GM18507 (cell line): ENCODE data around the gene ARMC2.
"Not testable (repeated sequence)": the region's sequence is repeated elsewhere in the genome, so short reads cannot be mapped to it uniquely, and the experiment has no call there.

ENCODE experiments used
- DNase-seq: peaks from one replicate; pipeline ENCODE4 v3.0.0; 2011; ENCODE audit warnings: low read depth; ENCODE audit not compliant: insufficient read length; ENCODE audit errors: extremely low spot score
- FAIRE-seq: peaks from 2 replicates; lab custom pipeline; 2011; peaks lifted over from hg19 to GRCh38; lab: Jason Lieb, UNC

The ARMC2 gene

DNA sequence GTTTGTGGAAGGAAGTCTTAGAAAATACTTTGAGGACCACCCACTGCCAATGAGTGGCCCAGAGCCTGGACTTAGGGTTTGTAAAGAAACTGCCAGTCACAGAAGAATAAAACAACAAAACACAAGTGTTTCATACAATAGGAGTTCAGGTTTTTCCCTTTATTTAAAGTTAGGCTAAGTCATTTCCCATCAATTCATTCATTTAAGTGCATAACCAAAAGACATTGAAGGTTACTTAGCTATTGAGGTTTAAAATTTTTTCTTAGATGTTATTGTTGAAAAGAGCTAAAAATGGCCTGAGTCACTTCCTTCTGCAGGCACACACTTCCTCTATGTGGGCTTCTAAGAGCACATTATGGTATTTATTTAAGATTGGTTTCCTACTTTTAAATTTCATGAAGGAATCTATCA lies 54.2 kb downstream of the ARMC2 start:
- FAIRE-seq (no peak), DNase-seq (no peak)

DNA sequence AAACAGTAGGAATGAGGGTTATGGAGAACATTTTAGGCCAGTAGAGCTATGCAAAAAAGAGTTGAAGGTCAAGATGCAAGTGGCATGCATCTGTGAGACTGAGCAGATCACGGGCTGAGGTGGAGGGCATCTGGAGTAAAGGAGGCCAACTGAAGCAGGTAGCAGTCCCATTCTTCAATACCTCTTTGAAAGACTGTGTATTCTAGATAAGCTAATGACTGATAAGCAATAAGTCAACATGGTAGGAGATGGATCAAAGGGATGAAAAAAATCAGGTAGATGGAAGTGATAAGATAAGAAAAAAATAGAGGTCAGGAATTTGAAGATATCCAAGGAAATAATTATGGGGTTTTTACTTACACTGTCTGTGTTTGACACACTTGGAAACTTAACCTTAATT lies 55.6 kb downstream of the ARMC2 start:
- DNase-seq (no peak), FAIRE-seq (no peak)

DNA sequence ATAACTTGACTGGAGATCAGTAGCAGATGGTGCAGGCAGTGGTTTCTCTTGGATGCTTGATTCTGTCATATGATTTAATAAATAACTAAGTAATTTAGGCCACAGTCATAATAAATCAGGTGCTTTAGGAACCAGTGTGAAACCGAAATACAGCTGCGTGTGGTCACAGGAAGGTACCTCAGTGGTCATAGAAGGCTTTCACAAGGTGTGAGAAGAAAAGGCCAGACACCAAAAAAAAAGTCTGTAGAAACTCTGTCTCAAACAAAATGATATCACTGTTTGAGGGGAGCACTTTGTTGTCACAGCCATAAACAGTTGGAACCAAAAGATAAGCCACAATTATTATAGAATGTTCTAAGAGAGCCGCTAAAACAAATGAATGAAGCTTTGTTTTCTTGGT lies 56.5 kb downstream of the ARMC2 start:
- peak; percentile 28 for DNase-seq
- FAIRE-seq = peak; percentile 83

DNA sequence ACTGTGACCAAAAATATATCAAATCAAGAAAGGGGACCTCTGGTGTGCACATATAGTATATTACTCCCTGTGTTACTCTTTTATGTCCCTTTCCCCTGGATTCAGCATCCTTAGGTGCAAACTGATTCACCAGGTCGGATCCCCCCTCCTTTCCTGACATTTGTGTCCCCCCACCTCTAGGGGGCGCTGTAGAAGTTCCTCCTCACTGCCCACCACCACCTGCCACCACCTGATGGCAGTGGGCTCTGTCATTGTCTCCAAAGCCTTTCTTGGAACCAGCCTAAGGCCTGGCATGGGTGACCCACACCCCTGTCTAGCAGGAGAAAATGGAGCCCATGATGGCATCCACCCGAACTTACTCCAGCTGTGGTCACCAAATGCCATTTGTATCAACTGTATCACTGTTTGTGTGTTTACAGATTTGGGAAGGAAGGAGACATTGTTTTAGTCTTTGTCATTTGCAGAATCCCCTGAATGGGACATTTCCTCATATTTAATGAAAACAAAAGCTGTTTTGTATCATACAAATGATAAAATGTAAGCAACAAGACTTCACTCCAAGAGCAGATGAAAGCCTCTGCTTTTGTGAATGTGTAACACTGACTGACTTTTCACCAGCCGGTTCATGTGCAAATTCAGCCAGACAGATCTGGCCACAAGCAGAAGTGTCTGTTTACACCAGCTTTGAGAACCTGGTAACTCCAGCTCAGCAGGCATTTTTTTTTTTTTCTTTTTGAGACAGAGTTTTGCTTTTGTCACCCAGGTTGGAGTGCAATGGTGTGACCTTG lies 66.2 kb downstream of the ARMC2 start:
- DNase-seq (no peak), FAIRE-seq (no peak)

DNA sequence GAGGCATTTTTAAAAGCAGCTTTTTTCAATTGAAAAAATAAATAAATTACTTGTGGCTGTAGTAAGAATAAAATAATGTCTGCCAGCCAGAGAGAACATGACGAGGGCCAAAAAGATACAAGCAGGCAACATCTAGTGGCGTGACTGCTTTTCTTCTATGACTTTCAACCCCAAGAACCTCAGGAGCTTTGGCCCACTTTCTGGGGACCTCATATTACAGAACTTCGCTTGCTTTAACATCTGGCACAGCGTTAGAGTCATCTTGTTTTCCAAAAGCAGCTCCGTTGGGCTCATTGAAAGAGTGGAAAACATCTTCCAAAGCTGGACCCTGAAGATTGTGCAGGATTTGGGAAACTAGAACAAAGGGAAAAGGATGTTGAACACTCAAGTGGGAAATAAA lies 67.0 kb downstream of the ARMC2 start:
- FAIRE-seq (no peak), DNase-seq (no peak)

DNA sequence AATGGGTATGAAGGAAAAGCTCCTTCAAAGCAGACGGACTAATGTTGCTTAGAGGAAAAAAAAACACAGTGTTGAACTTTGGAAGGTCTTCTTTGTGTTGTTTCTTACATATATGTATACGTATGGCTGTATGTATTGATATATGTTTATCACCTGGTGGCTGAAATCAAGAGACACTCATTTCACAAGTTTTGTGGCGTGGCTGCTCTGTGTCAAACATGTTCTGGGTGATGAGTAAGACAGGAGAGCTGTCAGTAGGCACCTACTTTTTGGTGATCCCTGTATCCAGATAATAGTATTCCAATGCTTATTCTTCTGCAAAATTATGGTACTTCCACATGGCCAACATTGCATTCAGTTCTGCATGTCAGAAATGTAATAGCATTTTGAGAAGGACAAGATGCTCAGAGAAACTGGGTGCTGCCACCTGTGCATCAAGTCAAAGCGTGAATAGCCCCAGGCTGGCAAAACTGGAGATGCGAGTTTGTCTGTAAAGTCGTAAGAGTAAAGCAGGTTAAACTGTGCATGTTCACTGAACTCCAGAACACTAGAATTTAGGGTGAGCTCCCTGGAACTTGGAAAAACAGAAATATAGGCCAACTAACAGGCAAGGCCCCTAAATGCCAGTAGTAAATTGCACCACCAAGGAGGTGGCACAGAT lies 67.9 kb downstream of the ARMC2 start:
- FAIRE-seq (no peak), DNase-seq (no peak)

DNA sequence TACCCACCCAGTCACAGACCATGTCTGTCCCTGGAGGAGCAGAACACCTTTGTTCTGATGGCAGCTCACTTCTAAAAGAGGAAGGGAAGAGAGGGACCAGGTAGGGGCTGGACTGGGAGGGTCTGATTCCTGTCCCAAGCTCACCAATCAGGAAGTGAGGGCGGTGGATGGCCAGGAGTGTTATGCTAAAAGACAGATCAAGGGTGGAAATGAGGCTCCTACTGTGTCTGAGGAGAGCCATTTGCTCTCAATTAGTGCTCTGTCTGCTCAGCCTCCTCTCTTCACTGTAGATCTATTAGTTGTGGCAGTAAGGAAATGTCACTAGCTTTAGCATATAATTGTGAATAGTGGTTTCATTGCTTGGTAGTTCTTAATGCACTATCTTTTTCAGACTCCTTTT lies 72.5 kb downstream of the ARMC2 start:
- no peak for FAIRE-seq

DNA sequence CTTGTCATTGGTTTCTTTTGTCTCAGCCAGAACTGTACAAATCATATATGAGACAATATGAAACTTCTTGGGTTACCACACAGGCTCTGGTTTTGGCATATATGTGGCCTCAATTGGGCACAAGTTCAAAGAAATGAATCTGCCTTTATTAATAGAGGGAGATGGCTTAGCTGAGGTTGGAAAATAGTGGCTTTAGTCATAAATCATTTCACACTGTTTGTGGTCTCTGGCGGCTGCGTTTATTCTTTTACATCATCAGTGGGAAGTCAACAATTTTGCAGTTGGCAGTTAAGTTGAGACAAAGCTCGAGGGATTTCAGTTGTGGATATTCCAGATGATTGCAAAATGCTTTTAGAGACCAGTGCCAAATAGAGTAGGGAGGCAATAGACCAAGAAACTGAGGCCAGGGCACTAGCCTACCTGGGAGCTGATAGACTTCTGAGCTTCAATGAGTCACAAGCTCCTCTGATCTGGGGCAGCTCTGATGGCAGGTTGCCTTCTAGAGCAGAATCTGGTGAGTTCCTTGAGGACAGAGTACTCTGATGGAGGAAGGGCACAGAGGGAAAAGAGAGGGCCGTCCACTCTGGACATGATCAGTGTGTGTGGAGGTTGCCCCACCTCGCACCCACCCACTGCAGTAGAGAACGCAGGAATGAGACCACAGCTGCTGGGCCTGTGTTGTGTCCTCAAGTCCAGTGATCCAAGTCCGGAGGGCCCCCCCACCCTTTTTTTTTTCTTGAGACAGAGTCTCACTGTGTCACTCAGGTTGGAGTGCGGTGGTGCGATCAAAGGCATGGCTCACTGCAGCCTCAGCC lies 73.5 kb downstream of the ARMC2 start:
- no peak for FAIRE-seq
- DNase-seq = no peak

More for the DNA sequence above, 72.5 kb downstream of the ARMC2 start:
- no peak for DNase-seq

DNA sequence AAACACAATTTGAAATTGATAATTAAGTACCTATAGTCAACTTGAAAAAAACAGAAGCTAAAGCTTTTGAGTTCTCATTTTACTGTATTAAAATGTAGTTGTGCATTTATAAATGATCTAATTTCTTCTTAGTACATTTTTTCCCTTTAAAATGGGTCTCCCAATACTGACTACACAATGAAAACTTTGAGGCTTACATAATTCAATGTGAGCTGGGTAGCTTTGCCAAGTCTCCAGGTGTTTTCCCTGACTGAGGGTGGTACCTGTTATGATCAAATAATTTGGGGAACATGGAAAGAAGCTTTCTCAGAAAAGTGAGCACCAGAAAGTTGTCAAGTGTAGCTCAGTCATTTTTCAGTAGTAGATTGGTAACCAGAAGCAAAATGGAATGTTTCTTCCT lies 74.3 kb downstream of the ARMC2 start:
- FAIRE-seq (no peak), DNase-seq (no peak)

DNA sequence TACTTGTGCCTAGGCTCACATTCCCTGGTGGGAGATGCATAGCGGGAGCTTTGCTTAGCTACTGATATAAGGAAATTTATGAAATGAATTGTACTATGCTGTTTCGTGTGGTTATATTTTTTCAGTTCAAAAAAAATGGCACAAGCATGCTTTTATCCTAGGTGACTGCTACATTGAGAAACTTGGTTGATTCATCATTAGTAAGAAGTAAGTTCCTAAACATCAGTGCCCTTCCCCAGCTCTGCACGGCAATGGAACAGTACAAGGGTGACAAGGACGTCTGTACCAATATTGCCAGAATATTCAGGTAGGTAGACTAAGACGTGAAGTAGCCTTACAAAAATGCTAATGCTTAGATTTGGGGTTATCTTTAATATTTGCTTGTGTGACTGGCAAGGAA lies 79.7 kb downstream of the ARMC2 start:
- no peak for FAIRE-seq
- no peak for DNase-seq

DNA sequence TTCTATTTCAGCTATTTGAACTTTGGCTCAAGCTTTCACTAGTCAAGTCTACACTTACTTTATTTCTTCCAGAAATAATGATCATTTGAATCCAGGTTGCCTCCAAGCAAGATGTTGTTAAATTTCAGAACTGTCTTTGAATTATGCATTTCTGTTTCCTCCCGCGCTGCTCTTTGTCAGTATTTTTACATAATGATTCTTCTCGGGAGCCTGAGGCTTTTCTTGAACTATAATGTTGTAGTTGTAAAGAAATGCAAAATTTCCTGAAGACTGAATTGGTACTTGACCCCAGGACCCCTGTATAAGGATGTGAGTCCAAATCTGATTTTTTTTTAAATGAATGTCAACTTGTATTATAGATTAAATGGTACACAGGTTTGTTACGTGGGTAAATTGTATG lies 80.4 kb downstream of the ARMC2 start:
- FAIRE-seq (no peak), DNase-seq (no peak)

DNA sequence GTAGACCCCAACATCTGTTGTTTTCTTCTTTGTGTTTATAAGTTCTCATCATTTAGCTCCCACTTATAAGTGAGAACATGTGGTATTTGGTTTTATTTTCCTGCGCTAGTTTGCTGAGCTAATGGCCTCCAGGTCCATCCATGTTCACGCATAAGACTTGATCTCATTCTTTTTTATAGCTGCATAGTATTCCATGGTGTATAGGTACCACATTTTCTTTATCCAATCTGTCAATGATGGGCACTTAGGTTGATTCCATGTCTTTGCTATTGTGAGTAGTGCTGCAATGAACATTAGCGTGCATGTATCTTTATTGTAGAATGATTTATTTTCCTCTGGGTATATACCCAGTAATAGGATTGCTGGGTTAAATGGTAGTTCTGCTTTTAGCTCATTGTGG lies 82.9 kb downstream of the ARMC2 start:
- DNase-seq, FAIRE-seq: not testable (repeated sequence)

DNA sequence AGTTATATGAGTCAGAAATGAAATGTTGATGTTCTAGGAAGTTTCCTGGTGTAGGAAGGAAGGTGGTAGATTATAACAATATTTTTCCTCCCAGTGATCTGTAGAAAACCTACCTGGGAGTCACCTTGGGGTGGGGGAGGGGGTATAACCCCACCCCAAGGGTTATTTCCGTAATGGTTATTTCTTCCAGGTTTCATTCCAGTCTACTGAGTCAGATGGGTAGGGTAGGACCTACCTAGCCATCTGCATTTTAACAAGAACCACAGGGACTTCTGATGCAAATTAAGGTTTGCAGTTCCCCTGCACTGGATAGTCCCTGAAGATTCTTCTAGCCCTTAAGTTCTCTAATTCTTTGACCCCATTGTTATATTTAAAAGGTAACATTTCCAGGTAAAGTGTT lies 88.9 kb downstream of the ARMC2 start:
- FAIRE-seq = no peak

DNA sequence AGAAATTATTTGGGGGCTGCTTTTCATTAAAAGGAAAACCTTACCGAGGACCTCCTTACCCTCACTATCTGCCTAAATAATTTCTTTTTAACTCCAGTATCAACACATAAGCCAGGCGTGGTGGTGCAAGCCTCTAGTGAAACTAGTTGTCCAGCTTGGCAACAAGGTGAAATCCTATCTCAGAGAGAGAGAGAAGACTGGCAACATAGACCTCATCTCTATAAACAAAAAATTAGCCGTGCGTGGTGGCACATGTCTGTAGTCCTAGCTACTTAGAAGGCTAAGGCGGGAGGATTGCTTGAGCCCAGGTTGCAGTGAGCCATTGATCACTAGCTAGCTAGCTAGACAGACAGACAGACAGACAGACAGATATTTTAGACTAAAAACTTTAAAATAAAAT lies 92.5 kb downstream of the ARMC2 start:
- DNase-seq (no peak), FAIRE-seq (no peak)

More for the DNA sequence above, 88.9 kb downstream of the ARMC2 start:
- DNase-seq = no peak

DNA sequence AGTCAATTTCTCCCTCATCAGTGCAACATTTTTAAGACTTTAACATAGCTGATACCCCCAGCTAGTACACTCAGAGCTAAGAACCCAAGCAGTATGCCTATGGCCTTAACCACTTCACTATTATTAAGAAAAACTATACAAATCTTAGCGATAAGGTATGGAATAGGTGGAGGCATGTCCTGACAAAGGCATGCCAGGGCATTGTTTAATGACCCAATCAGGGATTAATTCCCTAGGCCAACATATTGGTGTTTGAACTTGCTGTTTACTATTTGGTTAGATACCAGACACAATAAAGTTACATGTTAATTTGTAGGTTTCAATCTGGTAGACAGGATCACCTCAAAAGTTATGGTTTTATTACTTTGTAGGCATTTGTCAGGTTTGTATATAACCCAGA lies 93.1 kb downstream of the ARMC2 start:
- DNase-seq (no peak), FAIRE-seq (no peak)

DNA sequence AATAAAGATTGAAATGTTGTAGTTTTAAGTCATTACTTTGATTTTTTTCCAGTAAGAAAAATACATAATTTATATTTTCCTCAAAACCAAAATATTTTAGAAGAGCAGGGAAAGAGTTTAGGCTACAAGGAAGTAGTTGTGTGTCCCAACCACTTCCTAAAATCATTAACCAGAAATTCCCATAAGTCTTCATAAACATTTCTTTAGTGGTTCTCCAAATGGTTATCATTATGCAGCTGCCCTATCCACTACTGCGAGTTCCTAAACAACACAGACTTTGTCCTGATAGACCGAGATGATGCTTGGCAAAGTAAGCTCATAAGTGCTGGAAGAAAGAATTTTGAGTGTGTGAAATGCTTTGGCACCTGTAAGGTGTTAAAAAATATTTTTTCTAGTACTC lies 93.6 kb downstream of the ARMC2 start:
- FAIRE-seq (no peak), DNase-seq (no peak)

DNA sequence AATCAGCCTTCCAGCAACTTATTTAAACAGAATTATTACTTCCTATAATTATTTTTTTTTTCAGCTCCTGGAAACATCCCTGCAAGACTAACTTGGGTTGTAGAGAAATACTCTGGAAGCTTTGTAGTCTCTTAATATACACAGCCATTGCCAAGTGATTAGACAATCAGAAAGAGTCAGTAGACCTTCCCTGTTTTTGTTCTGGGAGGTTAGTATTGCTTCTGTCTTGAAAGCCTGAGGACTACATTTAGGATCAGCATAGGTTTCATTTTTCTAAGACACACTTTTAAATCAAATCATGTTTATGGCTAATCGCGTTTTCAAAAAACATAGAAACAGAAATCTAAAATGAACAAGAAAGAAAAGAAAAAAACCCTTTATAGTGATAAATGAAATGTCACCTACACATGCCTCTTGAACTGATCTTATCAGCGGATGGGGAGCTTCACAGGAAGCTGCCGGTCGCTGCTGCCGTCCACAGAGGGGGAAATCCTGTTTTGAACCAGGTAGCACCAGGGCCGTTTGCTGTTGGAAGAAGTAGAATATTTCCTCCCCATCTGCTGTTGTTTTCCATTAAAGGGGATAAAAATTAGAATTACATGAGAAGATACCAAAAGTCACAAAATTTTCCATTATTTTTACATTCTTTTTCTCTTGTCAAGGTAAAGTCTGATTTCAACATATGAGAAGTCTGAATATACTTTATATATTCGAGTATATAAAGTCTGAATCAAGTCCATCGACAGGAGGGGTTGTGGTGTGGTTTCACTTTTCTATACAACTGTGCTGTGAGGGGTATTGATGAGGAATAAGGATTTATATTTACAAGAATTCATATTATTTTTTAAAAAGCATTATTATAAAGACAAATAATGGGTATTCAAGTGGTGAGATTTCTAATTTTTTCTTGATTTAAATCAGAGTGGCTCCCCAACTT lies 94.6 kb downstream of the ARMC2 start:
- FAIRE-seq = no peak
- DNase-seq = no peak

DNA sequence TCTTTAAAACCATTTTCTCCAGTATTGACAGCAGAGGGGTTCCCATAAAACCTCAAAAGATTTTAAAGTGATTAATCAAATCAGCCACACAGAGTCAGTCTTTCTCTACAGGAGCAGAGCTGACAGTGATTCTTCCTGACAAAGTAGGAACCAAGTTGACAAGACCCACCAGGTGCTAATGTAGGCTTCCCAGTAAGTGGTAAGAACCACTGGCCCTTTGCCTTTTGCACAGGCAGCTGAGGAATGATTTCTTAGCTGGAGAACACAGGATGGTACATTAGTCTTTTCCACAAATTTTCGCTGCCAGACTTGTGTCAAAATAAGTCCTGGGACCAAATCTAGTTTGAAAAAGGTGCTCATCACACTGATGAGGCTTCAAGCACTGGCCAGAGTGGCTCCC lies 95.8 kb downstream of the ARMC2 start:
- FAIRE-seq = no peak
- DNase-seq = no peak
